HG02981 (cell line): ENCODE data around the gene DBH.

Source experiments
- ATAC-seq: cut with Tn5 transposase; IDR thresholded peaks from one replicate; pipeline ENCODE4 v1.9.1; 2021; ENCODE audit warnings: mild to moderate bottlenecking, moderate library complexity; ENCODE audit not compliant: unreplicated experiment

The DBH gene

GRCh38 chr9:133635533-133636531, at the start of gene DBH:
Gene DBH, plus strand, starts transcription at chr9:133636363. Its CDS starts 9 bp downstream, at chr9:133636372.
- ATAC-seq = no peak

GRCh38 chr9:133587051-133587450, 49.1 kb upstream of the DBH start:
- no peak for ATAC-seq

DNA sequence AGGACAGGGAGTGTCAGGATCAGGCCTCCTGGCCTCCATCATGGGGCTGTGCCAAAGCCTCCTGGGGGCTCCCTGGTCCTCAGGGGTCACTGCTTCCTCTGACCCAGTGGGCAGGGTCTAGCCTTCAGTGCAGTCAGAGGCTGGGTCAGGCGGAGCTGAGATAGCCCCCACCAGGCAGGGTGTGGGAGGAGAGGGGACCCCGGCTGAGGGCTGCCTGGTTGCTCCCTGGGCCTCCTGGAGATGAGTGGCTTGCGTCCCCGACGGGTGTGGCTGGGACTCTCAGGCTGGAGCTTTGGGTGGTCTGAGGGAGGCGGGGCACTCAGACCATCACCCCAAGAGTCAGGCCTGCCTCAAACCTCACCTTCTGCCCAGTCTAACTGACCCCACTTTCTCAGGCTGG, 48.7 kb upstream of the DBH start:
- ATAC-seq = no peak

DNA sequence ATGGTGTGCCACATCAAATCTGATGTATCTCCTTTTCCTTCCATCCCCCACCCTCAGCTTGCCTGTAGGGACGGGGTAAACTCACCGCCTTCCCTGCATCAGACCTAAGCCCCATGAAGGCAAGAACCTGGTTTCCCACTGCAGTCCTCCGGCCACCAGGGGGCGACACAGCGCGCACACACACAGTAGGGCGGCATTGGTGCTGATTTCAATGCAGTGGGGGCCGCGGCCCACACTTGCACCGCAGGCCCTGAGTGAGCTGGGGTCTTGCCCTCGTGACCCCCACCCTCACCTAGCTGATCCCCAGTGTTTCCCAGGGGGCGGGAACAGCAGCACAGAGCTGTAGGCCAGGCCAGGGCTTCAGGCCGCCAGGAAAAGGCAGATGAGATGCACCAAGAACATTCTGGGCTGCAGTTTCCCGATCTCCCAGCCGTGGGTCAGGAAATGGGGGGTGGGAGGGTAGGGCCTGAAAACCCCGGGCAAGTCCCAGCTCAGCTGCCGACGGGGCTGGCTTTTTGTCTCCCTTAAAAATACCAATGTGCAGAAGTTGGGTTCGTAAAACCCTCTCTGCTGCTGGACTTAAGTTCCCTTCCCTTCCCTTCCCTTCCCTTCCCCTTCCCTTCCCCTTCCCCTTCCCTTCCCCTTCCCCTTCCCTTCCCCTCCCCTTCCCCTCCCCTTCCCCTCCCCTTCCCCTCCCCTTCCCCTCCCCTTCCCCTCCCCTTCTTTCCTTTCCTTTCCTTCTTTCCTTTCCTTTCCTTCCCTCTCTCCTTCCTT, 46.5 kb upstream of the DBH start:
- ATAC-seq = no peak

GRCh38 chr9:133590231-133590855, 45.8 kb upstream of the DBH start:
- no peak for ATAC-seq

GRCh38 chr9:133591116-133591910, 44.9 kb upstream of the DBH start:
- no peak for ATAC-seq

GRCh38 chr9:133591985-133592384, 44.2 kb upstream of the DBH start:
- no peak for ATAC-seq

DNA sequence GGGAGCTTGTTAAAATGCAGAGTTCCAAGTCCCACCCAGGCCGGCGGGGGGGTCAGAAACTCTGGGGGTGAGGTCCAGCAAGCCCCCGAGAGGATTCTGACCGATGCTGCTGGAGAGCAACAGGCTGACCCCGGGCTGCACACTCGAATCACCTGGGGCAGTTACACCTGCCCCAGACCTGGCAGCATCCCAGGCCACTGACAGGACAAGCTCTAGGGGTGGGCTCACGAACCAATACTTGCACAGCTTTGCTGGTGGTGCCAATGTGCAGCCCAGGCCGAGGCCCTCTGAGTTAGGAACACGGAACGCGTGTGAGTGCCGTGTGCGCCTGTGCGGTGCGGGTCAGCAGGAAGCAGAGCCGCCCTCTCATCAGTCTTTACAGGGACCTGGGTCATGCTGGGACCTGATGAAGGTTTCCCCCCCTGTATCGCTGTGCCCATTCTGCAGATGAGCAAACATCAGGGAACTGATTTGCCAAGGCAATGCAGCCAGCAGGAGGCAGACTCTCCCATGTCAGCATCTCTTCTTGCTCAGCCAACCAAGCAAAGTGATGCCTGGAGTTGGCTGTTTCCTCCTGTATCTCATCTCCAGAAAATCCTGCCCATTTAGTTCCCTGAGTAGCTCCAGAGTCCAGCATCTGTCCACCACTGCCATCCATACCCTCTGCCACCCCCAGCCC, 43.3 kb upstream of the DBH start:
- no peak for ATAC-seq

DNA sequence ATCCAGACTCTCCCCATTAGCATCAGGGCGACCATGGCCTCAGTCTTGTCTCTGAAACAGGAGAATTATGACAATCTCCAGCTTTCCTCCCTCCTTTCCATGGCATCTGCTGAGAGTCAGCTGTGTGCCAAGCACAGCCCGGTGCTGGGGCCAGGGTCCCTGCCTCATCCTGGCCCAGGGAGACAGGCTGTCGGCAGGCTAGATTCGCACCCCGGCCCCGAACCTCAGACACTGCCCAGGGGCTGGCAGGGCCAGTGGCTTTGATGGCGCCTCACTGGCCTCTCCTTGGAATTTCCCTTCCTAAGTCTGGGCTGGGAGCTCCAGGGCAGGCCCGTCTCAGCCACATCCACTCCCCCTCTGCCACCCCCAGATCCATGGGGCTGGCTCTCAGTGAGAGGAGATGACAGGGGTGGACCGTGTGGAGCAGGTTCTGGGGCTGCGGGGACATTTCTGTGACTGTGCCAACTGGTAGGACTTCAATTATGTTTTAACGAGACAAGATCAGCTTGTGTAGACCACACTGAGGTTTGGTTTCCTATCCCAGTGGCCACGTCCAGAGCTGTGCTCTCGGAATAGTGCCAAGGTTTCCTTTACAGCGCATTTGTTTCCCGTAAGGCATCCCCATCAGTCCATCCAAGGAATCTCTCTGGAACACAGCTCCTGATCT, 42.4 kb upstream of the DBH start:
- no peak for ATAC-seq

DNA sequence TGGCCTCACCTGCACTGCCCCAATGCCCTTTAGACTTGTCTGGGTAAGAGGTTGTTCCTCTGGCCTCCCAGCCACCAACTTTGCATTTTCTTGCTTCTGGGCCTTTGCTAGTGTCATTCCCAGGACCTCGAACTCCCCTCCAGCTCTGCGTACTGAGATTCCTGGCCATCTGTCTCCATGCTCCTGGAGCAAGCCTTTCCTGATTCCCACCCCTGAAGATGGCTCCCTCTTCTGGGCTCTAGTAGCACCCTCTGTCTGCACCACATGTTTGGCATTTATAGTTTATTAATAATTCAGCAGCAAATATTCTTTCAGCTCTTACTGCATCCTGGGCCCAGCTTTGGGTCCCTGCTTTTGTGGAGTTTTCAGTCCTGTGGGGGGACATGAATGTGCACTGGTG, 41.9 kb upstream of the DBH start:
- no peak for ATAC-seq

DNA sequence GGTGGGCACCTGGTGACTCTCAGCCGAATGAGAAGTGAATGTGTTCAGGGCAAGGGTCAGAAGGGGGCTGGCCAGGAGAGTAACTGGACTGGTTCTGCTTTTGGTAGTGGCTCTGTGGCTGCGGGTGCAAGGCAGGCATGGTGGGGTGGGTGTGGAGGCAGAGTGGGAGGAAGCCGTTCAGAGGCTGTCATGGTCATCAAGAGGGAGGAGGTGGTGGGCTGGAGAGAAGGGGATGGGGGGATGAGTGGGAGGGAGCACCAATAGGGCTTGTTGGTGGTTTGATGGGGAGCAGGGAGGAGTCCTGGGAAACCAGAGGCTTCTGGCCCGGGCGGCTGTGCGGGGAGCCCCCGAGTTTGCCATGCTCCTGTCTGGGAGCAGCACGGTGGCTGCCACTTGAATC, 40.3 kb upstream of the DBH start:
- ATAC-seq = no peak

- no peak for ATAC-seq
Measured at GRCh38 chr9:133597316-133597957, 38.7 kb upstream of the DBH start.

DNA sequence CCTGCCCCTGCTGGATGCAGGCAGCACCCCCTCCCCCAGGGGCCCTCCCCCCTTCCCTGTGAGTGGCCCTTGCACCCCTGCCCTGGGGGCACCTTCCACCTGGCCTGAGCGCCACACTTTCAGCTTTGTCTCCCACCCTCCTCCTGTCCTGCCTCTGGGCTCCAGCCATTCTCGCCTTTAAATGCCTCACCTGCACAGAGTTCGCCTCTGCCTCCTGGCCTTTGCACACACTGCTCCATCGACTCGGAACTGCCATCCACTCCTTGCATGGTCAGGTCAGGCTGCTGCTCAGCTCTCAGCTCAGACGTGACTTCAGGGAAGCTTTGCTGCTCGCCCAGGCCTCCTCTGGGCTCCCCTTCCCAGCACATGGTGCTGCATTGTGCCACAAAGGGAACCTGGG, 37.2 kb upstream of the DBH start:
- ATAC-seq = no peak

DNA sequence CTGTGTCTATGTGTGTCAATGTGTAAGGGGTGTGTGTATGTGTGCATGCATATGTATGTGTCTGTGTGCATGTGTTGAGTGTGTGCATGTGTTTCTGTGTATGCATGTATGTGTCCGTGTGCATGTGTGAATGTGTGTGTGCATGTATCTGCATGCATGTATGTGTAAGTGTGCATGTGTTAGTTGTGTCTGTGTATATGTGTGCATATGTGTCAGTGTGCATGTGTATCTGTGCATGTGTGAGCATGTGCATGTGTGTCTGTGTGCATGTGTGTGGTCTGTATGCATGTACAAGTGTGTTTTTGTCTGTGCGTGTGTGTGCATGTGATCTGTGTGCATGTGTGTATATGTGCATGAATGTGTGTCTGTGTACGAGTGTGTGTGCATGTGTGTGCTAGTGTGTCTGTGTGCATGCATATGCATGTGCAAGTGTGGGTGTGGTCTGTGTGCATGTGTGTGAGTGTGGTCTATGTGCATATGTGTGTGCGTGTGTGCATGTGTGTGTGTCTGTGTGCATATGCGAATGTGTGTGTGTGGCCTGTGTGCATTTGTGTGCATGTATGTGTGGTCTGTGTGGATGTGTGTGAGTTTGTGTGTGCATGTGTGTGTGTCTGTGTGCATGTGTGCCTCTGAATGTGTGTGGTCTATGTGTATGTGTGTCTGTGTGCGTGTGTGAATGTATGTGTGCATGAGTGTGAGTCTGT, 36.5 kb upstream of the DBH start:
- no peak for ATAC-seq

GRCh38 chr9:133600739-133601138, 35.4 kb upstream of the DBH start:
- no peak for ATAC-seq

DNA sequence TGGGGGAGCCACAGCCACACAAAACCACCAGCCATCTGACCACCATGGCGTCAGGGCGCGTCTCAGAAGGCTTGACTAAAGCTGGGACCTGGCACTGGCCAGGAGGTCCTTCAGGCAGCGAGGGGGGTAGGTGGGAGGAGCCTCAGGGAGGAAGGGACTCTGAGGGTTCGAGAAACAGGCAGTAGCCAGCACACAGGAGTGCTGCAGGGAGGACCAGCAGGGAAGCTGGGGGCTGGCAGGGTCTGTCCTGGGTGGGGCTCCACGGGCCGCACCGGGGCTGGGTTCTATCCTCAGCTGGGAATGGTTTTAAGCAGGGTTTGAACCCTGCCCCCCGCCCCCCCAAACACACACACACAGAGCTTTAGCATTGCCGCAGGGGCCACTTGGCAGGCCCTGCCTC, 34.4 kb upstream of the DBH start:
- ATAC-seq = no peak

DNA sequence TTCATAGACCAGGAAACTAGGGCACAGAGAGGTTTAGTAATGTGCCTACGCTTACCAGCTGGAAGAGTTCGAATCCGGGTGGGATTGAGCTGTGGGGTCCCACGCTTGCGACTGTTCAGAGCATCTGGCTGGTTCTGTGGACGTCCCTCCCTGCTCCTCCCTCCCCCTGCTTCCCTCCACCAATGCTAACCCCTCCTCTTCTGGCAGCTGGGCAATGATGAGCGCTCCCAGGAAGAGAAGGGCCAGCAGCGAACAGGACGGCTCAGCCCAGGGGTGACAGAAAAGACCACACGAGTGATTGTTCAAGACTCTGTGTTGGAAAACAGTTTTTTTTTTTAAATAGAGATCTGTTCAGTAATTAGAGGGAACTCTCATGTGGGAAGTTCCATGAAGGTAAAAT, 33.9 kb upstream of the DBH start:
- ATAC-seq = no peak

GRCh38 chr9:133603135-133603927, 32.8 kb upstream of the DBH start:
- ATAC-seq = no peak
